HCT116 (cell line): ENCODE results near the gene RNF212B. TPM values are rescaled to one million over a fixed set of nuclear protein-coding genes. Genes with fewer than 3 reads are reported as not detected.

Experiments
- ATAC-seq: fragments of 200-7000 bp; cut with Tn5 transposase; 2 replicates; pipeline ENCODE4 v1.9.1; 2020; ENCODE audit warnings: mild to moderate bottlenecking, moderate library complexity
- BruUV-seq: library from RNA; stranded (reverse); fragments of 400-500 nt; replicated peaks from 2 replicates; lab custom pipeline; 2021; lab: Mats Ljungman, UMichigan
- CTCF ChIA-PET: fragments of 300-600 bp; sonication (Branson Sonifier 250); formaldehyde crosslinking; loops from one replicate; lab custom pipeline; 2021; ENCODE audit warnings: antibody characterized with exemption; lab: Charles Lee
- POLR2A ChIA-PET: fragments of 300-600, 350-600 bp; sonication (Branson Sonifier 250); formaldehyde crosslinking; loops from one replicate; lab custom pipeline; 2021; ENCODE audit warnings: antibody characterized with exemption; lab: Charles Lee
- RAD21 ChIA-PET, 2 experiments: fragments of 300-600 bp; sonication (Branson Sonifier 250); formaldehyde crosslinking; loops; one replicate each; lab custom pipeline; 2023; ENCODE audit warnings: low total read pairs in 2 of 2; ENCODE audit not compliant: uncharacterized antibody in 2 of 2, unreplicated experiment in 2 of 2, low non-redundant PET in 1 of 2; lab: Charles Lee
- DNase-seq: peaks from one replicate; pipeline ENCODE4 v3.0.0-alpha.2; 2010; ENCODE audit warnings: low read depth, low spot score
- H2AFZ ChIP-seq: fragments of 200-600 bp; shearing (Covaris generic), sonication (generic); 2 replicates; pipeline ENCODE4 v1.6.1; 2017; ENCODE audit warnings: low read depth, mixed run types, mixed read lengths, antibody characterized with exemption, low read length; ENCODE audit not compliant: poor library complexity, severe bottlenecking
- H3K27ac ChIP-seq: 2 replicates; pipeline ENCODE4 v1.5.1; 2012; ENCODE audit warnings: low read depth, low read length
- H3K27me3 ChIP-seq: fragments of 200-600 bp; sonication (generic); 2 replicates; pipeline ENCODE4 v1.6.1; 2016; ENCODE audit warnings: mixed run types, low read length, mixed read lengths; ENCODE audit not compliant: insufficient read depth
- H3K36me3 ChIP-seq, 2 experiments: fragments of 200-500 bp in 1 of 2; fragments of 200-600 bp in 1 of 2; sonication (Bioruptor generic) in 1 of 2; sonication (generic) in 1 of 2; 2 replicates each; pipeline versions ENCODE4 v1.5.1 to v1.6.1; 2014 to 2016; ENCODE audit warnings: low read length in 2 of 2, inconsistent platforms in 1 of 2, mixed read lengths in 1 of 2, mixed run types in 1 of 2; ENCODE audit not compliant: insufficient read depth in 2 of 2, control insufficient read depth in 1 of 2
- H3K4me1 ChIP-seq, 2 experiments: fragments of 200-600 bp in 1 of 2; sonication (generic) in 1 of 2; 2 replicates each; pipeline versions ENCODE4 v1.5.1 to v1.6.1; 2012 to 2017; ENCODE audit warnings: low read length in 2 of 2, inconsistent platforms in 1 of 2, mild to moderate bottlenecking in 1 of 2, mixed read lengths in 1 of 2, mixed run types in 1 of 2, moderate library complexity in 1 of 2; ENCODE audit not compliant: insufficient read depth in 2 of 2, control insufficient read depth in 1 of 2
- H3K4me2 ChIP-seq: fragments of 200-600 bp; sonication (generic); 2 replicates; pipeline ENCODE4 v1.6.1; 2017; ENCODE audit warnings: mixed run types, low read length, mixed read lengths
- H3K4me3 ChIP-seq, 2 experiments: fragments of 200-600 bp in 1 of 2; sonication (generic) in 1 of 2; replicated peaks in 1 of 2; 2 replicates each; pipeline ENCODE4 v1.5.1; 2011 to 2016; ENCODE audit warnings: low read length in 2 of 2, control low read depth in 1 of 2, low read depth in 1 of 2, mild to moderate bottlenecking in 1 of 2, mixed read lengths in 1 of 2, mixed run types in 1 of 2
- H3K79me2 ChIP-seq: fragments of 200-600 bp; sonication (generic); 2 replicates; pipeline ENCODE4 v1.6.1; 2017; ENCODE audit warnings: mild to moderate bottlenecking, mixed run types, low read length, moderate library complexity, mixed read lengths; ENCODE audit not compliant: insufficient read depth
- H3K9ac ChIP-seq: fragments of 200-600 bp; sonication (generic); 2 replicates; pipeline ENCODE4 v1.6.1; 2016; ENCODE audit warnings: low read length, mixed read lengths
- H3K9me2 ChIP-seq: fragments of 200-600 bp; sonication (generic), shearing (Covaris generic); 2 replicates; pipeline ENCODE4 v1.6.1; 2017; ENCODE audit warnings: mixed run types, mild to moderate bottlenecking, moderate library complexity; ENCODE audit not compliant: insufficient read depth
- H3K9me3 ChIP-seq, 2 experiments: fragments of 200-500 bp in 1 of 2; fragments of 200-600 bp in 1 of 2; sonication (Bioruptor generic) in 1 of 2; sonication (generic) in 1 of 2; 2 replicates each; pipeline ENCODE4 v1.6.1; 2014 to 2017; ENCODE audit warnings: low read length in 2 of 2, mixed read lengths in 2 of 2, inconsistent platforms in 1 of 2, low read depth in 1 of 2, mild to moderate bottlenecking in 1 of 2, mixed run types in 1 of 2, moderate library complexity in 1 of 2; ENCODE audit not compliant: control insufficient read depth in 1 of 2, insufficient read depth in 1 of 2
- H4K20me1 ChIP-seq: fragments of 200-600 bp; sonication (generic), shearing (Covaris generic); 2 replicates; pipeline ENCODE4 v1.6.1; 2017; ENCODE audit warnings: mixed run types, mild to moderate bottlenecking, moderate library complexity; ENCODE audit not compliant: insufficient read depth
- EZH2 ChIP-seq: fragments of 200-600 bp; sonication (generic); IDR thresholded peaks from 2 replicates; pipeline ENCODE4 v1.6.1; 2017; ENCODE audit warnings: antibody characterized with exemption, mixed run types
- EZH2phosphoT487 ChIP-seq: fragments of 200-600 bp; IDR thresholded peaks from 2 replicates; pipeline ENCODE4 v1.6.1; 2018; ENCODE audit warnings: antibody characterized with exemption, borderline replicate concordance
- intact Hi-C: fragments of 100-400 bp; cut with micrococcal nuclease; formaldehyde crosslinking; loops from 2 replicates; pipeline ENCODE4 v1.10.0; 2022
- total RNA-seq: library from RNA; stranded (reverse); gene quantifications from one replicate; pipeline ENCODE4 v1.2.1, GENCODE V29; 2021; ENCODE audit not compliant: unreplicated experiment
- TF ChIP-seq, protein P1 (sequence below): IDR thresholded peaks from 2 replicates; pipeline ENCODE4 v1.6.1; 2012; ENCODE audit warnings: low read depth
- TF ChIP-seq, protein P2 (sequence below), 3 experiments: fragments of 200-600 bp in 1 of 3; sonication (generic) in 1 of 3; IDR thresholded peaks in 2 of 3; conservative IDR thresholded peaks in 1 of 3; 2 replicates each; pipeline ENCODE4 v1.5.1; 2012 to 2017; ENCODE audit warnings: low read depth in 2 of 3, low read length in 2 of 3, antibody characterized with exemption in 1 of 3, borderline replicate concordance in 1 of 3, control low read depth in 1 of 3, mild to moderate bottlenecking in 1 of 3, mixed read lengths in 1 of 3, mixed run types in 1 of 3, moderate library complexity in 1 of 3; ENCODE audit not compliant: insufficient read depth in 1 of 3

RNF212B gene
- total RNA-seq, 1 experiment from 2014 or later = not detected

DNA sequence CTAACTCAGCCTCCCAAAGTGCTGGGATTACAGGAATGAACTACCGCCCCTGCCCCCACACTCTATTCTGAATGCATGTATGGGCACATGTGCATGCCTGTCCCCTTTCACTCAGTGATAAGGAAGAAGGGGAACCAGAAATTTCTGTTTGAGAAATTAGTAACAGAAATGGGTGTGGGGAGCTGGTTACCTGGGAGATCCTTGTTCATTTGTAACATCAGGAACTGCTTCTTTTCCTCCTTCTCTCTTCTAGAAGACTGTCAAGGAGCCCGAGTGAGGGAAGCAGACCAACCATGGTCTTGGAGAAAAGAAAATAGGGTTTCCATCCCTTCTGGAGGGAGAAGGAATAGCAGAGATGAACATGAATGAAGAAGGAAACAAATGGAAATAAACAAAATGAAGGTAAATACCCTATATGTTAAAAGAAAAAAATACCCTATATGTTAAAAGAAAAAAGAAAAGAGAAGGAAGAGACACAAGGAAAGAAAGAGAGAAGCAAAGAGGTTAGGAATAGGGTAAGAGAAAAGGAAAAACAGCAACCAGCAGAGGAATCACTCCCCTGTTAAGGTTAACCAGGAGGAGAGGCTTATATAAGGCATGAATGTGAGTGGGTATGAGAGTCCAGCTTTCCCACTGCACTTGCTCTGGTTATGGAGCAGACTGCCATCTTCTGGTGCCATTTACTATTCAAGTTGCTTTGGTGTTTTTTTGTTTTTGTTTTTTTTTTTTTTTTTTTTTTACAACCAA lies 61.6 kb downstream of the RNF212B start:
- intact Hi-C loops = loop anchor here (1.0 to 2.0 kb wide), 2 partner anchors 34 to 179 kb away; no protein-coding TSS in a partner anchor
- no peak for ATAC-seq
- no peaks in the 10 kb centered on the region for H3K9me2 ChIP-seq
- DNase-seq = no peak
- no peaks in the 10 kb centered on the region for H4K20me1 ChIP-seq
- RAD21 ChIA-PET = interaction anchor here in 1 of 2 experiments (0.7 kb wide), 1 partner anchor 81 kb away, joined by 4 read pairs; no protein-coding TSS in a partner anchor
- H3K9me3 ChIP-seq = no peaks in the 10 kb centered on the region
- no peak overlapping the region for H3K27ac ChIP-seq
- H3K4me1 ChIP-seq = peaks cover 19 to 43% of the 10 kb centered on the region in 2 experiments
- H2AFZ ChIP-seq = no peak overlapping the region
- no peaks in the 10 kb centered on the region for H3K27me3 ChIP-seq
- no peak overlapping the region for H3K4me3 ChIP-seq
- BruUV-seq = no TSS peak
- no peaks in the 10 kb centered on the region for H3K79me2 ChIP-seq
- H3K36me3 ChIP-seq = no peaks in the 10 kb centered on the region
- POLR2A ChIA-PET = no interaction called here
- no peak overlapping the region; the same call in 1 of the 2 replicates for H3K4me2 ChIP-seq
- H3K9ac ChIP-seq = no peak overlapping the region
- TF ChIP-seq EZH2phosphoT487 (no peak), EZH2 (no peak)
- TF ChIP-seq, protein P1, sequence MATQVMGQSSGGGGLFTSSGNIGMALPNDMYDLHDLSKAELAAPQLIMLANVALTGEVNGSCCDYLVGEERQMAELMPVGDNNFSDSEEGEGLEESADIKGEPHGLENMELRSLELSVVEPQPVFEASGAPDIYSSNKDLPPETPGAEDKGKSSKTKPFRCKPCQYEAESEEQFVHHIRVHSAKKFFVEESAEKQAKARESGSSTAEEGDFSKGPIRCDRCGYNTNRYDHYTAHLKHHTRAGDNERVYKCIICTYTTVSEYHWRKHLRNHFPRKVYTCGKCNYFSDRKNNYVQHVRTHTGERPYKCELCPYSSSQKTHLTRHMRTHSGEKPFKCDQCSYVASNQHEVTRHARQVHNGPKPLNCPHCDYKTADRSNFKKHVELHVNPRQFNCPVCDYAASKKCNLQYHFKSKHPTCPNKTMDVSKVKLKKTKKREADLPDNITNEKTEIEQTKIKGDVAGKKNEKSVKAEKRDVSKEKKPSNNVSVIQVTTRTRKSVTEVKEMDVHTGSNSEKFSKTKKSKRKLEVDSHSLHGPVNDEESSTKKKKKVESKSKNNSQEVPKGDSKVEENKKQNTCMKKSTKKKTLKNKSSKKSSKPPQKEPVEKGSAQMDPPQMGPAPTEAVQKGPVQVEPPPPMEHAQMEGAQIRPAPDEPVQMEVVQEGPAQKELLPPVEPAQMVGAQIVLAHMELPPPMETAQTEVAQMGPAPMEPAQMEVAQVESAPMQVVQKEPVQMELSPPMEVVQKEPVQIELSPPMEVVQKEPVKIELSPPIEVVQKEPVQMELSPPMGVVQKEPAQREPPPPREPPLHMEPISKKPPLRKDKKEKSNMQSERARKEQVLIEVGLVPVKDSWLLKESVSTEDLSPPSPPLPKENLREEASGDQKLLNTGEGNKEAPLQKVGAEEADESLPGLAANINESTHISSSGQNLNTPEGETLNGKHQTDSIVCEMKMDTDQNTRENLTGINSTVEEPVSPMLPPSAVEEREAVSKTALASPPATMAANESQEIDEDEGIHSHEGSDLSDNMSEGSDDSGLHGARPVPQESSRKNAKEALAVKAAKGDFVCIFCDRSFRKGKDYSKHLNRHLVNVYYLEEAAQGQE = no peak
- TF ChIP-seq, protein P2, sequence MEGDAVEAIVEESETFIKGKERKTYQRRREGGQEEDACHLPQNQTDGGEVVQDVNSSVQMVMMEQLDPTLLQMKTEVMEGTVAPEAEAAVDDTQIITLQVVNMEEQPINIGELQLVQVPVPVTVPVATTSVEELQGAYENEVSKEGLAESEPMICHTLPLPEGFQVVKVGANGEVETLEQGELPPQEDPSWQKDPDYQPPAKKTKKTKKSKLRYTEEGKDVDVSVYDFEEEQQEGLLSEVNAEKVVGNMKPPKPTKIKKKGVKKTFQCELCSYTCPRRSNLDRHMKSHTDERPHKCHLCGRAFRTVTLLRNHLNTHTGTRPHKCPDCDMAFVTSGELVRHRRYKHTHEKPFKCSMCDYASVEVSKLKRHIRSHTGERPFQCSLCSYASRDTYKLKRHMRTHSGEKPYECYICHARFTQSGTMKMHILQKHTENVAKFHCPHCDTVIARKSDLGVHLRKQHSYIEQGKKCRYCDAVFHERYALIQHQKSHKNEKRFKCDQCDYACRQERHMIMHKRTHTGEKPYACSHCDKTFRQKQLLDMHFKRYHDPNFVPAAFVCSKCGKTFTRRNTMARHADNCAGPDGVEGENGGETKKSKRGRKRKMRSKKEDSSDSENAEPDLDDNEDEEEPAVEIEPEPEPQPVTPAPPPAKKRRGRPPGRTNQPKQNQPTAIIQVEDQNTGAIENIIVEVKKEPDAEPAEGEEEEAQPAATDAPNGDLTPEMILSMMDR (IDR thresholded peaks at IDR 0.05 in 2 of 3, conservative IDR thresholded peaks at IDR 0.05 in 1 of 3; ENCODE audit: borderline replicate concordance in 1 of 3, insufficient read depth in 1 of 3, low read depth in 2 of 3, low read length in 2 of 3) = peak in 2 of 3 experiments; percentile 16 to 50; a peak in 3 of 6 replicates
- CTCF ChIA-PET = interaction anchor here (0.7 to 4.8 kb wide), 7 partner anchors 12 to 293 kb away, joined by 3 to 27 read pairs (median 3); partner anchors contain the start of genes HOMEZ and PABPN1
